Measurements from ENCODE around the gene LRRC61. TPM values are rescaled to one million over a fixed set of nuclear protein-coding genes. Genes with fewer than 3 reads are reported as not detected.

Gene LRRC61
- polyA plus RNA-seq, 1 of the 3 experiments (the other 2 are of a cell fraction): 0.99 TPM

DNA sequence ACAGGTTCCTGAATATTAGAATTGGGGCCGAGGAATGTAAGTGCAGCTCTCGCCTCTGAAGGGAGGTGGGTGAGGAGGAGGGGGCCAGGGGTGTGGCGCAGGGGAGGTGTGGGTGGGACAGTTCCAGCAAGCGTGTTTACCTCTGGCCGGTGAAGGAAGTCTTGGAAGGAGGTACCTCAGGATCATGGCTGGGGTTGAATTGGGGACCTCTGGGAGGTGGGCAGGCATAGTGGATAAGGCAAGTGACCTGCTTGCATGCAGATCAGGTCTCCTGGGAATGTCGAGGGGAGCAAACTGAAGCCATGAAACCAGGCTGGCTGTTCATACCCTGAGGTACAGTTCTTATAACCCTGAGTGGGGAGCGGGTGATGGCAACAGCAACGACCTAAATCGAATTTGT lies 57.9 kb downstream of the LRRC61 start:
- Histone ChIP-seq H3K9me2 (no peaks in the 10 kb centered on the region), H4K20me1 (ENCODE audit: insufficient read depth) (peaks cover 8% of the 10 kb centered on the region; the same call in 1 of the 2 replicates), H2AFZ (ENCODE audit: low read depth) (no peak overlapping the region), H3F3A (replicated peaks; ENCODE audit: insufficient read depth) (peaks cover 25% of the 10 kb centered on the region), H3K4me3 (ENCODE audit: low read depth in 2 of 2, low read length in 1 of 2) (no peak overlapping the region), H3K9ac (no peak overlapping the region), H3K27me3 (ENCODE audit: insufficient read depth) (no peaks in the 10 kb centered on the region), H3K4me2 (0 out of 2 replicates have a peak overlapping the region, but pooled peaks have one; percentile 93), H3K4me1 (ENCODE audit: control insufficient read depth in 1 of 2, insufficient read depth in 2 of 2, low read depth in 1 of 2, low read length in 1 of 2) (peaks cover 0 to 61% of the 10 kb centered on the region in 2 experiments; a peak in 2 of 4 replicates), H3K79me2 (ENCODE audit: insufficient read depth) (peaks cover 44% of the 10 kb centered on the region; the same call in 1 of the 2 replicates), H3K27ac (ENCODE audit: low read depth in 2 of 2, low read length in 1 of 2) (no peak overlapping the region), H3K9me3 (no peaks in the 10 kb centered on the region), H3K36me3 (replicated peaks in 1 of 2; ENCODE audit: control insufficient read depth in 1 of 2, insufficient read depth in 2 of 2, low read length in 1 of 2) (peaks cover 0 to 1% of the 10 kb centered on the region in 2 experiments)
- no peak for DNase-seq
- WGBS (ENCODE audit: low lambda C conversion rate): 91% methylated on average over 9 of the region's 9 CpGs
- TF ChIP-seq GABPA (IDR thresholded peaks at IDR 0.05; ENCODE audit: low read depth): no peak
- no peak for TF ChIP-seq FOXM1 (IDR thresholded peaks at IDR 0.05; ENCODE audit: low read depth)
- CTCF ChIA-PET: interaction anchor here (0.6 to 1.2 kb wide), 4 partner anchors 11 to 40 kb away, joined by 3 read pairs; a partner anchor contains a TSS
- POLR2A ChIA-PET: interaction anchor here (1.5 to 2.0 kb wide), 2 partner anchors 10 to 12 kb away, joined by 4 to 11 read pairs; partner anchors contain the start of gene REPIN1

DNA sequence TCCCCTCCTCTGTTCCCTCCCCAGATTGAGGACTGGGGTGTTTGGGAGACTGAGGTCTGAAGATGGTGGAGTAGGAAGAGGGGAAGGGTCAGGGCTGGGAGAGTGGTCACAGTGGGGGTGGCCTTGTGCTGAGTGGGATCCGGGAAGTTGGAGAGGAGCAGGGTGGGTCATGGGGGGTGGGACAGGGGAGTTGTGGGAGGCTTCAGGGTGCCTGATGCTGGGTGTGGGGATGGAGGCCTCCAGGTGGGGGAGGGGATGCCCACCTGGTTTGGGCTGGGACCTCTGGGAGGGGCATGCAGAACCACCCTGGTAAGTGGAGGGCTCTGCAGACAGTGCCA lies 58.6 kb downstream of the LRRC61 start:
- 100% methylated on average over 1 of the region's 1 CpG for WGBS (ENCODE audit: low lambda C conversion rate)
- Histone ChIP-seq H3K27ac (ENCODE audit: low read depth in 2 of 2, low read length in 1 of 2) (no peak overlapping the region), H3K9me3 (no peaks in the 10 kb centered on the region), H3K27me3 (ENCODE audit: insufficient read depth) (no peaks in the 10 kb centered on the region), H3K4me3 (ENCODE audit: low read depth in 2 of 2, low read length in 1 of 2) (no peak overlapping the region), H4K20me1 (ENCODE audit: insufficient read depth) (peaks cover 8% of the 10 kb centered on the region; the same call in 1 of the 2 replicates), H3K9me2 (no peaks in the 10 kb centered on the region), H3K9ac (no peak overlapping the region), H3K36me3 (replicated peaks in 1 of 2; ENCODE audit: control insufficient read depth in 1 of 2, insufficient read depth in 2 of 2, low read length in 1 of 2) (no peaks in the 10 kb centered on the region), H3K4me2 (no peak overlapping the region), H2AFZ (ENCODE audit: low read depth) (no peak overlapping the region), H3K4me1 (ENCODE audit: control insufficient read depth in 1 of 2, insufficient read depth in 2 of 2, low read depth in 1 of 2, low read length in 1 of 2) (peaks cover 0 to 65% of the 10 kb centered on the region in 2 experiments; a peak in 2 of 4 replicates), H3K79me2 (ENCODE audit: insufficient read depth) (peaks cover 44% of the 10 kb centered on the region; the same call in 1 of the 2 replicates), H3F3A (replicated peaks; ENCODE audit: insufficient read depth) (peaks cover 18% of the 10 kb centered on the region)
- no peak for DNase-seq
- ChIA-PET POLR2A (no interaction called here), CTCF (no interaction called here)
- TF ChIP-seq TAF1 (IDR thresholded peaks at IDR 0.05; ENCODE audit: borderline replicate concordance, low read depth, low read length) (no peak), EZH2phosphoT487 (IDR thresholded peaks at IDR 0.05; ENCODE audit: borderline replicate concordance, low read depth) (no peak), TCF12 (IDR thresholded peaks at IDR 0.05) (no peak), SMC3 (IDR thresholded peaks at IDR 0.05; ENCODE audit: low read depth, low read length) (no peak), RFX5 (IDR thresholded peaks at IDR 0.05; ENCODE audit: low read length) (no peak), YY1 (IDR thresholded peaks at IDR 0.05; ENCODE audit: low read depth) (no peak), EP300 (IDR thresholded peaks at IDR 0.05; ENCODE audit: borderline replicate concordance in 1 of 2, low read depth in 1 of 2, low read length in 1 of 2) (no peak), JUND (IDR thresholded peaks at IDR 0.05) (no peak), RXRA (IDR thresholded peaks at IDR 0.05; ENCODE audit: borderline replicate concordance, low read depth) (no peak), NRF1 (IDR thresholded peaks at IDR 0.05; ENCODE audit: low read depth, low read length) (no peak), POLR2AphosphoS5 (IDR thresholded peaks at IDR 0.05; ENCODE audit: low read depth, low read length) (no peak), GABPA (IDR thresholded peaks at IDR 0.05; ENCODE audit: low read depth) (no peak)
- TF ChIP-seq, protein P1, sequence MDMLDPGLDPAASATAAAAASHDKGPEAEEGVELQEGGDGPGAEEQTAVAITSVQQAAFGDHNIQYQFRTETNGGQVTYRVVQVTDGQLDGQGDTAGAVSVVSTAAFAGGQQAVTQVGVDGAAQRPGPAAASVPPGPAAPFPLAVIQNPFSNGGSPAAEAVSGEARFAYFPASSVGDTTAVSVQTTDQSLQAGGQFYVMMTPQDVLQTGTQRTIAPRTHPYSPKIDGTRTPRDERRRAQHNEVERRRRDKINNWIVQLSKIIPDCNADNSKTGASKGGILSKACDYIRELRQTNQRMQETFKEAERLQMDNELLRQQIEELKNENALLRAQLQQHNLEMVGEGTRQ (IDR thresholded peaks at IDR 0.05; ENCODE audit: borderline replicate concordance, low read depth, low read length): no peak
- TF ChIP-seq, protein P2, sequence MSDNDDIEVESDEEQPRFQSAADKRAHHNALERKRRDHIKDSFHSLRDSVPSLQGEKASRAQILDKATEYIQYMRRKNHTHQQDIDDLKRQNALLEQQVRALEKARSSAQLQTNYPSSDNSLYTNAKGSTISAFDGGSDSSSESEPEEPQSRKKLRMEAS (IDR thresholded peaks at IDR 0.05; ENCODE audit: low read depth): no peak
- TF ChIP-seq, protein P3, sequence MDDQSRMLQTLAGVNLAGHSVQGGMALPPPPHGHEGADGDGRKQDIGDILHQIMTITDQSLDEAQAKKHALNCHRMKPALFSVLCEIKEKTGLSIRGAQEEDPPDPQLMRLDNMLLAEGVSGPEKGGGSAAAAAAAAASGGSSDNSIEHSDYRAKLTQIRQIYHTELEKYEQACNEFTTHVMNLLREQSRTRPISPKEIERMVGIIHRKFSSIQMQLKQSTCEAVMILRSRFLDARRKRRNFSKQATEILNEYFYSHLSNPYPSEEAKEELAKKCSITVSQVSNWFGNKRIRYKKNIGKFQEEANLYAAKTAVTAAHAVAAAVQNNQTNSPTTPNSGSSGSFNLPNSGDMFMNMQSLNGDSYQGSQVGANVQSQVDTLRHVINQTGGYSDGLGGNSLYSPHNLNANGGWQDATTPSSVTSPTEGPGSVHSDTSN (IDR thresholded peaks at IDR 0.05): no peak
- TF ChIP-seq, protein P4, sequence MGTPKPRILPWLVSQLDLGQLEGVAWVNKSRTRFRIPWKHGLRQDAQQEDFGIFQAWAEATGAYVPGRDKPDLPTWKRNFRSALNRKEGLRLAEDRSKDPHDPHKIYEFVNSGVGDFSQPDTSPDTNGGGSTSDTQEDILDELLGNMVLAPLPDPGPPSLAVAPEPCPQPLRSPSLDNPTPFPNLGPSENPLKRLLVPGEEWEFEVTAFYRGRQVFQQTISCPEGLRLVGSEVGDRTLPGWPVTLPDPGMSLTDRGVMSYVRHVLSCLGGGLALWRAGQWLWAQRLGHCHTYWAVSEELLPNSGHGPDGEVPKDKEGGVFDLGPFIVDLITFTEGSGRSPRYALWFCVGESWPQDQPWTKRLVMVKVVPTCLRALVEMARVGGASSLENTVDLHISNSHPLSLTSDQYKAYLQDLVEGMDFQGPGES (IDR thresholded peaks at IDR 0.05; ENCODE audit: low read depth, low read length): no peak
